NCI-H1436 treated with DMSO at 0.1 percent for 48 hours (cell line): ENCODE data around the gene RAB1A.

Source experiments
- DNase-seq: peaks from one replicate; lab custom pipeline; 2025; lab: John Stamatoyannopoulos, UW

Gene RAB1A

GRCh38 chr2:65061146-65061909 is 68.6 kb downstream of the RAB1A start:
- DNase-seq, result no peak

GRCh38 chr2:65059071-65059470 is 70.8 kb downstream of the RAB1A start:
- DNase-seq, result no peak

- DNase-seq, result no peak
Observed at GRCh38 chr2:65057391-65058052, 72.4 kb downstream of the RAB1A start.

GRCh38 chr2:65057054-65057375 is 72.9 kb downstream of the RAB1A start:
- DNase-seq, result no peak

- DNase-seq, result peak; percentile 91
Observed at GRCh38 chr2:65056215-65057053, 73.5 kb downstream of the RAB1A start, which contains the start of gene CEP68. Gene CEP68 (plus strand): TSS chr2:65056416. CDS start chr2:65069445, 13,029 bp downstream.

- no peak for DNase-seq
Observed at GRCh38 chr2:65055422-65056214, 74.3 kb downstream of the RAB1A start.

- no peak for DNase-seq
Observed at GRCh38 chr2:65054749-65055421, 75.0 kb downstream of the RAB1A start.

- no peak for DNase-seq
Observed at GRCh38 chr2:65053199-65053598, 76.7 kb downstream of the RAB1A start.

GRCh38 chr2:65050931-65051330 is 79.0 kb downstream of the RAB1A start:
- no peak for DNase-seq

- no peak for DNase-seq
Observed at GRCh38 chr2:65049010-65049639, 80.8 kb downstream of the RAB1A start.

- DNase-seq, result no peak
Observed at GRCh38 chr2:65046633-65047407, 83.1 kb downstream of the RAB1A start.

GRCh38 chr2:65045651-65046050 is 84.3 kb downstream of the RAB1A start:
- DNase-seq, result no peak

- DNase-seq, result no peak
Observed at GRCh38 chr2:65044097-65044735, 85.7 kb downstream of the RAB1A start.

GRCh38 chr2:65043001-65043400 is 86.9 kb downstream of the RAB1A start:
- DNase-seq, result no peak

GRCh38 chr2:65040400-65041261 is 89.3 kb downstream of the RAB1A start:
- no peak for DNase-seq

- no peak for DNase-seq
Observed at GRCh38 chr2:65039640-65040039, 90.3 kb downstream of the RAB1A start.

- DNase-seq, result no peak
Observed at GRCh38 chr2:65037178-65037577, 92.7 kb downstream of the RAB1A start.
